Measurements from ENCODE around the gene MEG3. TPM values are rescaled to one million over a fixed set of nuclear protein-coding genes. Genes with fewer than 3 reads are reported as not detected.

Gene MEG3
- total RNA-seq, 4 donors from 2014 or later = 8.2 to 18.2 (median 10.0) TPM

DNA sequence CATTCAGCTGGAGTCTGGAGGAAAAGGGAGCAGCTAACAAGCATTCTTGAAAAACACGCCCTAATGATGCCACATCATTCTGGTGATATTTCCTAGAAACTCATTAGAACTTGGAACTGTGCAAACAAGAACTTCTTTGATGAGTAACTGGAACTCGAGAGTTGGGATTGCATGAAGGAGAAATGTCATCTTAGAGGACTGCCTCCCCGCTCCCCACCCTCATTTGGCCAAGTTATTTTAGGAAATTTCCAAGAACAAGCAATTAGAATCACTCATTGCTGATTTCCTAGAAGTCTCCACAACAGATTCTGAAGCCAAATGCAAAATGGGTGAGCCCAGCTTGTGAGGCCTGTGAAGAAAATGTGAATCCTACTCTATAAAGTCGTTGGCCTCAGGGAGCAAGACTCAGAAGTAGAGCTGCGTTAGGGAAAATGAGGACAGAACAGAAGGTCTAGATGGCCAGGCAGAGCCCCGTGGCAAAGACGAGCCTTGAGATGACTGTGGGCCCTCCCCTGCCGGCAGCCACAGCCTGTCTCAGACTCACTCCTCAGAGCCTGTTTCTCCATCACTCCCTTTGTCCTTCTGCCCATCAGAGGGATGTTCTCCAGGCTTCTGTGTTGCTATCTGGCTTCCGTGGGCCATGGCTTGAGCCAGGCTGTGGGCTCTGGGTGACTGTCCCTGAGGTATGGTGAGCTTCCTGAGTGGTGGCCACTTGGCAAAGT is 39.2 kb downstream of the MEG3 start:
- peak in 1 of 2 donors; percentile 76 for DNase-seq (ENCODE audit: low spot score in 2 of 2)
- WGBS, 2 donors = 32 to 50% methylated on average over 9 of the region's 9 CpGs
- intact Hi-C loops (cut with DNase I; ENCODE audit: low total_unique reads) = no loop called here
- TF ChIP-seq CTCF (IDR thresholded peaks at IDR 0.05) = no peak
- TF ChIP-seq POLR2A (IDR thresholded peaks at IDR 0.05) = no peak
- no peak overlapping the region for H3K4me3 ChIP-seq (ENCODE audit: low read depth, poor library complexity, severe bottlenecking)

DNA sequence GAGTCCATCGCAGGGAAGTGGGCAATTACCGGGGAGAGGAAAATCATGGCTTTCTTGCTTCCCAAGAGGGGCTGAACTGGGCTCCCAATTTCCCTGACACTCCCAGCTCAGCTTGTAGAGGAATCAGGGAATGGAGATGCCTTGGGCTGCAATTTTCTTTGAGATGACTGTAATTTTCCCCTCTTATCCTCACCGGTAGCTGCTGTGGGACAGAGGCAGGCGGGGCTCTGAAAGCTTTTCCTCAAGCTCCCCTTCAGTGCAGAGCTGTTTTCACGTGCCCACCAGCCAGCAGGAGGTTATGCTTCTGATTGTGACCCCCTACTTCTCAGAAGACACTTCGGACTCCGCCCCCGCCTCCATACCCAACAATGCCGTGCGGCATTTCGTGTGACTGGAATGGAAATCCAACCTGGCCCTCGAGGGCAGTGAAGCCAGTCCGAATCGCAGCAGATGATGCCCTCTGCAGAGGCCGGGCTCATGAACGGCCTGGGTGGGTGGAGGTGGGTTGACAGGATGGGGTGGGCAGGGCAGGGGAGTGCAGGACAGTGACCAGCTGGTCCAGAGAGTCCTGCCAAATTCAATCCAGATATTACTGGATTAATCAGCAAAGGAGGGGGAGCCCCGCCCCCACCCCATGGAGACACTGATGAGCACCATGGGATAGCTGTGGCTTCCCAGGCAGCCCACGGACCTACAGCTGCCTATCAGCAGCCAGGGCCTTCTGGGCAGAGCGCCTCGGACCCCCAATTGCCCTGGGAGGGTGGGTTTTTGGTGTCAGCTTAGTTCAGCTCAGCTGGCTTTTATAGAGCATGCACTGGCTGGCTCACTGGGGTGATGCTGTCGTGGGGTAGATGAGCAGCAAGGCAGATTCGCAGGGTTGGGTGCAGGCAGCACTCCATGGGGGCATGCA is 40.0 kb downstream of the MEG3 start:
- WGBS, 2 donors = 83 to 86% methylated on average over 21 to 22 of the region's 22 CpGs
- peak in 1 of 2 donors; percentile 81 for DNase-seq (ENCODE audit: low spot score in 2 of 2)
- no peak overlapping the region for H3K4me3 ChIP-seq (ENCODE audit: low read depth, poor library complexity, severe bottlenecking)
- intact Hi-C loops (cut with DNase I; ENCODE audit: low total_unique reads) = no loop called here
- TF ChIP-seq CTCF (IDR thresholded peaks at IDR 0.05) (no peak), POLR2A (IDR thresholded peaks at IDR 0.05) (no peak)

DNA sequence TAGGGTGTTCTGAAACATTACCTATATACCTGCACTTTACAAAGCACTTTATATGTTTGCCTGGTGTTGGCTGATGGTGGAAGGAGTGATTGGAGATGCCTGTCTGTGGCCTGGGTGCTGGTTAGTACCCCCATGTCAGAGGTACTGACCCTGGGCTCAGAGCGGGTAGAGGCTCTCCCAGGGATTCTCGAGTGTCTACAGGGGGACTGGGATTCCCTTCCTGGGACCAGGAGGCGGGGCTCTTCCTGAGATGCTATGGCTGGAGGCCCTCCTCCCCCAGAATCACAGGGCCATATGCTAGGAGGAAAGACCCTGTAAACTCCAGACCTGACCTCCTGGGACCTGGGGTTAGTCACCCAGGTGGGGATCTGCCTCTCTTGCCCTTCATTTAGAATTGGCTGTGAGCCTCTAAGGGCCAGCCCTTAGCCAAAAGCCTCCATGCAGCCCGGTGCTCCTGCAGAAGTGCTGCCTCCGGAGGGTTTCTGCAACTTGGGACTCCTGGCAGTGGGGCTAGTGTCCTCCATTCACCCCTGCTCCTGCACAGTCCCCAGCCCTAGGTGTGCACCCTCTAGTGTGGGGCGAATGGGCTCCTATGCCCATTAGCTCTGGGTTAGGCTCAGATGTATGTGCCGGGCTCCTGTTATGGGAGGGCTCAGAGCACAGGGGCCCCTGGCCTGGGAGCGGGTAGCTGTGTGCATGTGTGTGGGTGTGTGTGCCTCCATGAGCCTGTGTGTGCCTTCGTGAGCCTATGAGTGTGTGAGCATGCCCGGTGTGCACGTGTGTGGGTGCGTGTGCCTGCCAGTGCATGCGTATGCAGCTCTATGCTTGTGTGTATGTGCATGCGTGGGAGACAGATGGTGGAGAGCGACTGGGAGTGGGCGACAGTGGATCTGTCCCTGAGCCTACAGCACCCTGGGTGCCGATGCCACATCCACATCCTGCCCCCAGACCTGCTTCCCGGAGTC is 41.0 kb downstream of the MEG3 start:
- whole genome bisulfite sequencing, 2 donors = 80 to 91% methylated on average over 18 of the region's 18 CpGs
- DNase-seq (ENCODE audit: low spot score in 2 of 2) = peak in 1 of 2 donors; percentile 78
- intact Hi-C loops (cut with DNase I; ENCODE audit: low total_unique reads) = no loop called here
- H3K4me3 ChIP-seq (ENCODE audit: low read depth, poor library complexity, severe bottlenecking) = no peak overlapping the region
- TF ChIP-seq POLR2A (IDR thresholded peaks at IDR 0.05) = no peak
- no peak for TF ChIP-seq CTCF (IDR thresholded peaks at IDR 0.05)

DNA sequence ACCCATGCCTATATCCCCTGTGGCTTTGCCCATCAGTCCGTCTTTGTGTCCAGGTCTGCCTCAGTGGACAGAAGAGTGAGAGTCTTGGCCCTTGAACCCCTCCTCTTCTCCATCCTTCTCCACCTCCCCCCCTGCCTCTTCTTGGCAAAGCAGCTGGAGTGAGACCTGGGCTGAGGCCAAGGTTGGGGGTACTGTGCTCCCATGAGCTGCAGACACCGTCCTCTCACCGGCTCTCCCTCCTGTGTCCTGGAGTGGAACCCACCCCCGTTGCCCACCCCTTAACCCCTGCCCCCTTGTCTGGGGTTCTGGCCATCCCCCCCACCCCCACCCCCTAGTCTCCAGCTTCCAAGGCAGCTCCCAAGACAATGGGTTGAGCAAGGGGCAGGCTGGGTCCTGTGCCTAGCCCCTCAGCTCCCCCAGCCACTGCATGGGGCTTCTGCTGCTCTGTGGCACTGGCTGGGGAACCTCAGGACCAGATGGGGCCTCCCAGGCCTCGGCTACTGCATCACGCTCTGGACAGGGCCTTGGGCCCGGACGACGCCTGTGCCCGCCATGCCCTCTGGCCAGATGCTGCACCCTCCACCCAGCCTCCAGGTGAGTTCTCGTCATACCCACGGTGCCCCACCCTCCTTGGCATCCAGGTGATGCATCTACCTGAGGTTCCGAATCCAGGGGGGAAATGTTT is 41.9 kb downstream of the MEG3 start:
- TF ChIP-seq CTCF (IDR thresholded peaks at IDR 0.05) (no peak), POLR2A (IDR thresholded peaks at IDR 0.05) (no peak)
- intact Hi-C loops (cut with DNase I; ENCODE audit: low total_unique reads) = no loop called here

More for the DNA sequence above, 41.9 kb downstream of the MEG3 start:
- no peak overlapping the region for H3K4me3 ChIP-seq (ENCODE audit: low read depth, poor library complexity, severe bottlenecking)
- DNase-seq (ENCODE audit: low spot score in 2 of 2) = peak in 1 of 2 donors; percentile 82
- WGBS, 2 donors = 75 to 80% methylated on average over 13 of the region's 13 CpGs

Data from lower leg skin (tissue), 4 donors.